Tibial artery (tissue), 4 donors: ENCODE data around the gene BCAR1.

Experiments used
- DNase-seq, 2 donors: peaks; one replicate each; pipeline ENCODE4 v3.0.0-alpha.2; 2019
- H3K27ac ChIP-seq, 2 donors: fragments of 200-600 bp; sonication (generic) in 1 of 2; 1 replicate in 1 of 2; 2 replicates in 1 of 2; pipeline ENCODE4 v1.5.1; 2018 to 2019; ENCODE audit warnings: mild to moderate bottlenecking in 1 of 2
- H3K27me3 ChIP-seq, 2 donors: fragments of 200-600 bp; sonication (generic) in 1 of 2; one replicate each; pipeline versions ENCODE4 v1.5.1 to v1.6.0; 2016 to 2019
- H3K36me3 ChIP-seq, 3 donors: fragments of 200-600 bp; sonication (generic) in 2 of 3; one replicate each; pipeline ENCODE4 v1.5.1; 2016 to 2019; ENCODE audit warnings: mild to moderate bottlenecking in 2 of 3
- H3K4me1 ChIP-seq, 4 donors: fragments of 200-600 bp; sonication (generic) in 2 of 4; 1 replicate in 3 of 4; 2 replicates in 1 of 4; pipeline ENCODE4 v1.5.1; 2016 to 2019
- H3K4me3 ChIP-seq, 2 donors: fragments of 200-600 bp; sonication (generic) in 1 of 2; 1 replicate in 1 of 2; 2 replicates in 1 of 2; pipeline ENCODE4 v1.5.1; 2018 to 2019; ENCODE audit warnings: mild to moderate bottlenecking in 2 of 2
- H3K9me3 ChIP-seq, 3 donors: fragments of 200-600 bp; sonication (generic) in 1 of 3; one replicate each; pipeline ENCODE4 v1.5.1; 2016 to 2019
- CTCF ChIP-seq, 2 experiments: fragments of 200-600 bp in 1 of 2; fragments of 450-650 bp in 1 of 2; IDR thresholded peaks; one replicate each; pipeline ENCODE4 v1.5.1; 2017 to 2019; ENCODE audit warnings: antibody characterized with exemption in 2 of 2, mild to moderate bottlenecking in 1 of 2, moderate library complexity in 1 of 2
- intact Hi-C: fragments of 100-400 bp; cut with DNase I; formaldehyde crosslinking; loops from one replicate; pipeline ENCODE4 v1.15.0; 2023; ENCODE audit warnings: low total_unique reads

BCAR1 gene

DNA sequence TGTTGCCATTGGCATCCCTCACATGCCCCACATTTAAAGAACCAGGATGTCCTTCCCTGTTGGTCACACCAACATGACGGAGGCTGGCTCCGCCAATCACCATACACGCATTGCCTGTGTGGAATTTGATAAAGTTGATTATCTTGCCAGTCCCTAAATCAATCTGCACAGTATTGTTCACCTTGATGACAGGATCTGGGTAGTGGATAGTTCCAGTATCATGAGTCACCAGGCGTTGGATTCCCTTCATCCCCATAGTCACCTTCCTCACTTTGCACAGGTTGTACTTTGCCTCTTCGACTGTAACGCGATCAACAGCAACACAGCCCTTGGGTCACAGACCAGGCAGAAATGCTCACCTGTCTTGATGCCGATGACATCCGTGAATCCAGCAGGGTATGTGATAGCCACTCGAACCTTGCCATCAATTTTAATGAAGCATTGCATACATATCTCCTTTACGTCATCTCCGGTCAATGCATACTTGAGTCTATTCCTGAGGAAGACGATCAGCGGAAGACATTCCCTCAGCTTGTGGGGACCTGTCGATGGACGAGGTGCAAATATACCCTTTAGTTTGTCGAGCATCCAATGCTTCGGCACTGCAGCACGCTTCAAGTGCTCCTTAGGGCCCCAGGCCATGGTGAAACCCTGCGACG is 58.7 kb downstream of the BCAR1 start:
- Histone ChIP-seq H3K36me3 (no peaks in the 10 kb centered on the region), H3K4me3 (no peak overlapping the region), H3K27me3 (peaks cover 0 to 15% of the 10 kb centered on the region in 2 donors), H3K9me3 (no peaks in the 10 kb centered on the region), H3K4me1 (no peaks in the 10 kb centered on the region), H3K27ac (no peak overlapping the region)
- intact Hi-C loops: loop anchor here (10.0 kb wide), 1 partner anchor 562 kb away; no protein-coding TSS in a partner anchor
- TF ChIP-seq CTCF (IDR thresholded peaks at IDR 0.05): no peak
- no peak for DNase-seq

- H3K36me3 ChIP-seq: no peaks in the 10 kb centered on the region
- no peak for TF ChIP-seq CTCF (IDR thresholded peaks at IDR 0.05)
- H3K27ac ChIP-seq: no peak overlapping the region
- no peaks in the 10 kb centered on the region for H3K27me3 ChIP-seq
- no peak for DNase-seq
- H3K4me1 ChIP-seq: no peaks in the 10 kb centered on the region
- H3K4me3 ChIP-seq: no peak overlapping the region
- intact Hi-C loops: loop anchor here (10.0 kb wide), 1 partner anchor 565 kb away; no protein-coding TSS in a partner anchor
- no peaks in the 10 kb centered on the region for H3K9me3 ChIP-seq
Observed at GRCh38 chr16:75189638-75190245, 61.7 kb downstream of the BCAR1 start.

DNA sequence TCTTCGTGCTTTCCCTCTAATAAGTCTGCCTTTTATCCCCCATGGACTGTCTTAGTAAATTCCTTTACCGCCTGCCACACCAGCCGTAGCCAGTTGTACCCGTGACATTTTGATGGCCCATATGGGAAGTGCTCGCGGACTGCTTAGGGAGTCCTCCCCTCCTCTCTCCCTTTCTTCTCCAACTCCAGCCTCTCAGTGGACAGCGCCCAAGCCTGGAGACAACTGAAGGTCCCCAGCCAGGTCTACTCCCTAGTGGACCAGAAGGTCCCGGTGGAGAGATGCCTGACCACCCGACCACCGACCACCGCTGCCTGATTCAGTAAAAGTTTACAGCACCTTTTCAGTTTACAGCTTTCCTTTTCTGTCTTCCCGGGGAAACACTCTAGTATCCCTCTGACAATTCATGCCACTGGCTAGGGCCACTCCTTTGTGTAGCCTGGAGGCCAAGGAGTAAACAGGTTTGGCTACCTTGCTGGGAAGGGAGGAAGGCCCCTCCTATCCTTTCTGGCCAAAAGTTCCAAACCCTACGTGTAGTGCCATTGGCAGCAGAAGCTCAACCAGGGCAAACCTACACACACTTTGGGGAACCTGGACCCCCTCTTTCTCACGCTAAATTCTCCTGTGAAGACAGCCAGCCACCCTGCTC is 62.5 kb downstream of the BCAR1 start:
- DNase-seq: no peak
- intact Hi-C loops: no loop called here
- Histone ChIP-seq H3K36me3 (no peaks in the 10 kb centered on the region), H3K4me1 (no peaks in the 10 kb centered on the region), H3K27ac (no peak overlapping the region), H3K27me3 (no peaks in the 10 kb centered on the region), H3K9me3 (no peaks in the 10 kb centered on the region), H3K4me3 (no peak overlapping the region)
- no peak for TF ChIP-seq CTCF (IDR thresholded peaks at IDR 0.05)

DNA sequence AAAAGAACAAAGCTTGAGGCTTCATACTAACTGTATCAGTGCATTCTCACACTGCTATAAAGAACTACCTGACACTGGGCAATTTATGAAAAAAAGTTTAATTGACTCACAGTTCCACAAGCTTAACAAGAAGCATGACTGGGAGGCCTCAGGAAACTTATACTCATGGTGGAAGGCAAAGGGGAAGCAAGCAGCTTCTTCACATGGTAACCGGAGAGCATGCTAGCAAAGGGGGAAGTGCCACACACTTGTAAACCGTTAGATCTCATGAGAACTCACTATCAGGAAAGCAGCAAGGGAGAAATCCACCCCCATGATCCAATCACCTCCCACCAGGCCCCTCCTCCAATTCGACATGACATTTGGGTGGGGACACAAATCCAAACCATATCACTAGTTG is 69.8 kb downstream of the BCAR1 start:
- Histone ChIP-seq H3K4me1 (no peaks in the 10 kb centered on the region), H3K4me3 (no peak overlapping the region), H3K9me3 (peaks cover under 1 to 10% (median 7%) of the 10 kb centered on the region in 3 donors), H3K36me3 (no peaks in the 10 kb centered on the region), H3K27me3 (no peaks in the 10 kb centered on the region), H3K27ac (no peak overlapping the region)
- intact Hi-C loops: no loop called here
- TF ChIP-seq CTCF (IDR thresholded peaks at IDR 0.05): no peak
- DNase-seq: no peak

- no peaks in the 10 kb centered on the region for H3K27me3 ChIP-seq
- intact Hi-C loops: no loop called here
- H3K36me3 ChIP-seq: no peaks in the 10 kb centered on the region
- no peak overlapping the region for H3K27ac ChIP-seq
- no peaks in the 10 kb centered on the region for H3K4me1 ChIP-seq
- TF ChIP-seq CTCF (IDR thresholded peaks at IDR 0.05): no peak
- DNase-seq: no peak
- H3K4me3 ChIP-seq: no peak overlapping the region
- peaks cover 2 to 27% (median 24%) of the 10 kb centered on the region in 3 donors for H3K9me3 ChIP-seq
Observed at GRCh38 chr16:75179208-75179607, 72.2 kb downstream of the BCAR1 start.
